Neural progenitor cell (in vitro differentiated cells): Measurements from ENCODE around the gene FREM1. TPM values are rescaled to one million over a fixed set of nuclear protein-coding genes. Genes with fewer than 3 reads are reported as not detected.

Source experiments
- DNase-seq: peaks from one replicate; pipeline ENCODE4 v3.0.0-alpha.2; 2016; ENCODE audit warnings: low spot score
- H2AFZ ChIP-seq: fragments of 200-600 bp; sonication (generic); replicated peaks from 2 replicates; pipeline ENCODE4 v1.6.1; 2016; ENCODE audit warnings: antibody characterized with exemption
- H3F3A ChIP-seq: fragments of 200-600 bp; sonication (generic); 2 replicates; pipeline ENCODE4 v1.6.1; 2016; ENCODE audit warnings: antibody characterized with exemption, low read depth
- H3K27ac ChIP-seq: fragments of 200-600 bp; sonication (generic); 2 replicates; pipeline ENCODE4 v1.5.1; 2016; ENCODE audit warnings: mild to moderate bottlenecking
- H3K27me3 ChIP-seq: fragments of 200-600 bp; sonication (generic); 2 replicates; pipeline ENCODE4 v1.6.1; 2016; ENCODE audit warnings: mild to moderate bottlenecking, moderate library complexity
- H3K36me3 ChIP-seq: fragments of 200-600 bp; sonication (generic); 2 replicates; pipeline ENCODE4 v1.5.1; 2016
- H3K4me1 ChIP-seq: fragments of 200-600 bp; sonication (generic); 2 replicates; pipeline ENCODE4 v1.6.1; 2016; ENCODE audit warnings: mixed run types
- H3K4me2 ChIP-seq: fragments of 200-600 bp; sonication (generic); 2 replicates; pipeline ENCODE4 v1.6.1; 2016
- H3K4me3 ChIP-seq: fragments of 200-600 bp; sonication (generic); 2 replicates; pipeline ENCODE4 v1.5.1; 2016
- H3K79me2 ChIP-seq: fragments of 200-600 bp; sonication (generic); 2 replicates; pipeline ENCODE4 v1.6.1; 2016; ENCODE audit warnings: low read depth
- H3K9ac ChIP-seq: fragments of 200-600 bp; sonication (generic); 2 replicates; pipeline ENCODE4 v1.6.1; 2016
- H3K9me3 ChIP-seq: fragments of 200-600 bp; sonication (generic); 2 replicates; pipeline ENCODE4 v1.5.1; 2016; ENCODE audit warnings: low read depth
- H4K20me1 ChIP-seq: fragments of 200-600 bp; sonication (generic); 2 replicates; pipeline ENCODE4 v1.6.1; 2016; ENCODE audit warnings: low read depth
- H3K27ac Mint-ChIP-seq: 3 replicates; pipeline ENCODE4 v1.8.0; 2021; ENCODE audit warnings: mixed read lengths
- H3K27me3 Mint-ChIP-seq: 2 replicates; pipeline ENCODE4 v1.8.0; 2022; ENCODE audit warnings: low read depth, mild to moderate bottlenecking, inconsistent platforms, moderate library complexity, mixed read lengths; ENCODE audit not compliant: insufficient read depth
- H3K36me3 Mint-ChIP-seq: 3 replicates; pipeline ENCODE4 v1.8.0; 2021; ENCODE audit warnings: mixed read lengths
- H3K4me1 Mint-ChIP-seq: 3 replicates; pipeline ENCODE4 v1.8.0; 2021; ENCODE audit warnings: mixed read lengths
- H3K4me3 Mint-ChIP-seq: 3 replicates; pipeline ENCODE4 v1.8.0; 2021; ENCODE audit warnings: mild to moderate bottlenecking, moderate library complexity, mixed read lengths
- H3K9me3 Mint-ChIP-seq: 3 replicates; pipeline ENCODE4 v1.8.0; 2020; ENCODE audit warnings: mixed read lengths
- EZH2 ChIP-seq: fragments of 200-600 bp; sonication (generic); IDR thresholded peaks from 2 replicates; pipeline ENCODE4 v1.6.1; 2017; ENCODE audit warnings: antibody characterized with exemption, mild to moderate bottlenecking, moderate library complexity
- EZH2phosphoT487 ChIP-seq: fragments of 200-600 bp; sonication (generic); IDR thresholded peaks from 2 replicates; pipeline ENCODE4 v1.6.1; 2017; ENCODE audit warnings: antibody characterized with exemption
- total RNA-seq: library from RNA; depleted of rRNA; stranded (reverse); fragments of >200 nt; gene quantifications from 2 replicates; pipeline ENCODE4 v1.2.3, GENCODE V29; 2015; ENCODE audit warnings: low replicate concordance
- TF ChIP-seq, protein P1 (sequence below): fragments of 200-600 bp; sonication (generic); IDR thresholded peaks from 2 replicates; pipeline ENCODE4 v1.5.1; 2017; ENCODE audit warnings: antibody characterized with exemption, mild to moderate bottlenecking

The FREM1 gene
- total RNA-seq, 1 donor from 2014 or later: 1.2 TPM

DNA sequence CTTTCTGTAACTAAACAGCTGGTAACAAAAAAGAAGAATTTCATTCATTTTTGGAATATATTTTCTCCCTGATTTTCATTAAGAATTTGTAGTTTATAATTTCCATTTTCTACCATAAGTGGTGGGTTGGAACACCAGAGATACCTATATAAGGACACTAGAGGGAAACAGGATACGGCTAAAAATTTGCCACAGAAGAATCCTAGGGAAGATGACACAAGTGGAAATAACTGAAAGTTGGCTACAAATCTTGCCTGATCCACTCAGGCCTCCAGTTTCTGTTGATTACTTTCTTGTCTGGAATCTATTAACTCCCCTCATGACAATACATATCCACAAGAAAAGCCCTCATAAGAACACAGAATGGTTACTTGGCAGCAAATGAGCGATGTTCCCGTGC is 46.8 kb downstream of the FREM1 start:
- Mint-ChIP-seq H3K36me3 (peaks cover 28% of the 10 kb centered on the region), H3K27me3 (no peaks in the 10 kb centered on the region), H3K4me1 (peaks cover 39% of the 10 kb centered on the region), H3K27ac (no peak overlapping the region), H3K4me3 (no peak overlapping the region), H3K9me3 (no peaks in the 10 kb centered on the region)
- Histone ChIP-seq H3K9ac (no peak overlapping the region), H2AFZ (no peak overlapping the region), H3K27me3 (no peaks in the 10 kb centered on the region), H3K36me3 (no peaks in the 10 kb centered on the region), H3K79me2 (no peaks in the 10 kb centered on the region), H3F3A (no peaks in the 10 kb centered on the region), H3K9me3 (no peaks in the 10 kb centered on the region), H3K27ac (no peak overlapping the region), H4K20me1 (no peaks in the 10 kb centered on the region), H3K4me1 (peaks cover 19% of the 10 kb centered on the region), H3K4me3 (no peak overlapping the region), H3K4me2 (no peak overlapping the region)
- TF ChIP-seq, protein P1, sequence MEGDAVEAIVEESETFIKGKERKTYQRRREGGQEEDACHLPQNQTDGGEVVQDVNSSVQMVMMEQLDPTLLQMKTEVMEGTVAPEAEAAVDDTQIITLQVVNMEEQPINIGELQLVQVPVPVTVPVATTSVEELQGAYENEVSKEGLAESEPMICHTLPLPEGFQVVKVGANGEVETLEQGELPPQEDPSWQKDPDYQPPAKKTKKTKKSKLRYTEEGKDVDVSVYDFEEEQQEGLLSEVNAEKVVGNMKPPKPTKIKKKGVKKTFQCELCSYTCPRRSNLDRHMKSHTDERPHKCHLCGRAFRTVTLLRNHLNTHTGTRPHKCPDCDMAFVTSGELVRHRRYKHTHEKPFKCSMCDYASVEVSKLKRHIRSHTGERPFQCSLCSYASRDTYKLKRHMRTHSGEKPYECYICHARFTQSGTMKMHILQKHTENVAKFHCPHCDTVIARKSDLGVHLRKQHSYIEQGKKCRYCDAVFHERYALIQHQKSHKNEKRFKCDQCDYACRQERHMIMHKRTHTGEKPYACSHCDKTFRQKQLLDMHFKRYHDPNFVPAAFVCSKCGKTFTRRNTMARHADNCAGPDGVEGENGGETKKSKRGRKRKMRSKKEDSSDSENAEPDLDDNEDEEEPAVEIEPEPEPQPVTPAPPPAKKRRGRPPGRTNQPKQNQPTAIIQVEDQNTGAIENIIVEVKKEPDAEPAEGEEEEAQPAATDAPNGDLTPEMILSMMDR: no peak
- TF ChIP-seq EZH2 (no peak), EZH2phosphoT487 (no peak)
- DNase-seq: no peak

DNA sequence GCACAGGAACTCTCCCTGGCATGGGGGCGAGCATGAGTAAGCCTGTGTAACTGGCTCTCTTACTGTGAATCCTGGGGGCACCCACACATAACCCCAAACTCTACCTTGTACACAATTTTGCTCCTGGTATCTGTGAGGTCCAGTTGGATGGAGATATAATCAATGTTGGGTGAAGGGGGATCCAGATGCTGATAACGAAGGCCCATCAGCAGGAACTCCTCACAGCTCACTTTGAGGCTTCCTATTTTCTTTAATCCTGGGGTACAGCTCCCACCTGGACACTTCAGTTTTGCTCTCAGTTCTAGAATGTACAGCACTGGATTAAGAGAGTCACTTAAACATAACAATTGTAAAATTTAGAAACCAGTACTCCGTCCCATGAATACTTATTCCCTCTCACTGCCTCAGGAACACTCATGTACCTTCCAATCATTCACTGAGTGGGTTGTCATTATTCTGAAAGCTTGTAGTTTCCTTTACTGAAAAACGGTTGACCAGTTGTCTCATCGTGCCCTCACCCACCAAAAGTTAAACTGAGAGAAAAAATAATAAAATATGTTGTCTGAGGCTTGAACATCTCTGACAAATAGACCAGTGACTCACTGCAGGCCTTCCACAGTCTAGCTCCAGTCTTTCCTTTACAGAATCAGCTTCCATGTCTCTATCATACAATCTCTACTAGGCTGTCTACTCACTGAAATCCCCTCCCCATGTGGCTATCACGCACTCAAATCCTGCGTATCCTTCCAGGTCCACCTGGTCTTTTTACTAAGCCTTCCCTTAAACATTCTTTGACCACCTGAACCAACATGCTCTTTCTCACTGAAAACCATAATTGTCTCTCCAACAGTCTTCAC is 52.6 kb downstream of the FREM1 start:
- H4K20me1 ChIP-seq: no peaks in the 10 kb centered on the region
- H3K4me1 ChIP-seq: no peaks in the 10 kb centered on the region
- Mint-ChIP-seq H3K36me3 (peaks cover 38% of the 10 kb centered on the region), H3K27me3 (no peaks in the 10 kb centered on the region), H3K4me1 (peaks cover 4% of the 10 kb centered on the region), H3K9me3 (no peaks in the 10 kb centered on the region), H3K27ac (no peak overlapping the region), H3K4me3 (no peak overlapping the region)
- no peak for DNase-seq
- no peaks in the 10 kb centered on the region for H3K27me3 ChIP-seq
- H3K36me3 ChIP-seq: no peaks in the 10 kb centered on the region
- H3K4me2 ChIP-seq: no peak overlapping the region
- no peaks in the 10 kb centered on the region for H3K9me3 ChIP-seq
- no peaks in the 10 kb centered on the region for H3K79me2 ChIP-seq
- TF ChIP-seq, protein P1: no peak
- TF ChIP-seq EZH2 (no peak), EZH2phosphoT487 (no peak)
- H3F3A ChIP-seq: no peaks in the 10 kb centered on the region
- no peak overlapping the region for H2AFZ ChIP-seq
- no peak overlapping the region for H3K9ac ChIP-seq
- no peak overlapping the region for H3K27ac ChIP-seq
- H3K4me3 ChIP-seq: no peak overlapping the region

DNA sequence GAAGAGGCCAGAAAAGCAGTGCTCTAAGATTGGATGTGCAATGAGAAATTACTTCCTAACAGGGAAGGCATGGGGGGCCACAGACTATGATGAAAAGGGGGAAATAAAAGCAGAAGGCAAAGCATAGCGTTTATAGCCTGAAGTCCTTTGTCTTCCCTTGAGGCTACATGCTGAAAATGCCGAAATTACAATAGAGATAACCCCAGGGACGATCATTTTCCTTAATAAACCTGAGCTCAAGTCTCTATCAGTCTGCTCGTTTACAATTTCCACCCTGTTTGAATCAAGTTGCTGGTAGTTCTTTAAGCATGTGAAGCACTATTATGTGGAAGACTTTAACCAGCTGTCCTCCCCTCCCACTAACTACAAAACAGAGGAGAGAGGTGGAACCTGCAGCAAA is 60.4 kb downstream of the FREM1 start:
- TF ChIP-seq, protein P1: no peak
- no peak for TF ChIP-seq EZH2phosphoT487
- no peak for TF ChIP-seq EZH2
- Mint-ChIP-seq H3K27ac (no peak overlapping the region), H3K4me3 (no peak overlapping the region), H3K36me3 (peaks cover 23% of the 10 kb centered on the region), H3K27me3 (peaks cover 4% of the 10 kb centered on the region), H3K4me1 (peaks cover 4% of the 10 kb centered on the region), H3K9me3 (no peaks in the 10 kb centered on the region)
- no peak overlapping the region for H3K9ac ChIP-seq
- H3K79me2 ChIP-seq: no peaks in the 10 kb centered on the region
- H4K20me1 ChIP-seq: no peaks in the 10 kb centered on the region
- H3K27me3 ChIP-seq: no peaks in the 10 kb centered on the region
- no peak overlapping the region for H3K27ac ChIP-seq
- H2AFZ ChIP-seq: peak overlapping the region; percentile 45
- no peaks in the 10 kb centered on the region for H3K9me3 ChIP-seq
- H3F3A ChIP-seq: no peaks in the 10 kb centered on the region
- no peak overlapping the region for H3K4me3 ChIP-seq
- H3K4me1 ChIP-seq: peaks cover 5% of the 10 kb centered on the region
- no peaks in the 10 kb centered on the region for H3K36me3 ChIP-seq
- no peak for DNase-seq
- H3K4me2 ChIP-seq: no peak overlapping the region
